HG02885 (cell line): ENCODE measurements around the gene C11orf54.
"Not testable (repeated sequence)": the region's sequence is repeated elsewhere in the genome, so short reads cannot be mapped to it uniquely, and the experiment has no call there.

Experiments
- ATAC-seq: cut with Tn5 transposase; IDR thresholded peaks from one replicate; pipeline ENCODE4 v1.9.1; 2021; ENCODE audit warnings: mild to moderate bottlenecking; ENCODE audit not compliant: unreplicated experiment, poor library complexity

Gene C11orf54

GRCh38 chr11:93733474-93733873, 8.0 kb upstream of the C11orf54 start:
- ATAC-seq: no peak

DNA sequence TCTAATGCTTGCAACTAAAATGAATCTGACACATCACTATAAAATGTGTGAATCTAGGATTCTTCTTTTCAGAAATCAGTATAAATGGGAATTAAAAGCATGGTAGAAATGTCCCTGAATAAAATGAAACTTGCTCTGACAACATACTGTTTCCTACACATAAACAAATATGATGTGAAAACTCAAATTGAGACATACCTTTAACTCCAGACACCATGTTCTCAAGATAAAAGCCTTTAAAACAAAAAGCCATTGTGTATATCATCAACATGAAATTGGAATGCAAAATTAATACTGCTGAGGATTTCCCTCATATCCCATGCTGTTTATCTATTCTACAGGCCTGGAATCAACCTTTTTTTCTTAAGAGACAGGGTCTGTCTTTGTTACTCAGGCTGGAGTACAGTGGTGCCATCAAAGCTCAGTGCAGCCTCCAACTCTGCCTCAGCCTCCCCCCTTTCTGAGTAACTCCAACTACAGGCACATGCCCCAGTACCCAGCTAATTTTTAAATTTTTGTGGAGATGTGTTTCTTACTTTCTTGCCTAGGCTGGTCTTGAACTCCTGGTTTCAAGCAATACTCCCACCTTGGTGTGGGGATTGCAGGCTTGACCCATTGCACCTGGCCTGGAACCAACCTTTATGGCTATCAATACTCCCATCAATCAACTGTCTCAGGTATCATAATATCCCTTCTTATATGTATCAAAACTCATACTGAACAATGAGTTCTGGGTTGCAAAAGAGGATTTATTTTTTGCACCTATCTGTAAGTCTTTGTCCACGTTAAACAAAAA, 6.8 kb upstream of the C11orf54 start:
- no peak for ATAC-seq

- no peak for ATAC-seq
These were observed 5.8 kb upstream of the C11orf54 start for GRCh38 chr11:93735627-93736026.

DNA sequence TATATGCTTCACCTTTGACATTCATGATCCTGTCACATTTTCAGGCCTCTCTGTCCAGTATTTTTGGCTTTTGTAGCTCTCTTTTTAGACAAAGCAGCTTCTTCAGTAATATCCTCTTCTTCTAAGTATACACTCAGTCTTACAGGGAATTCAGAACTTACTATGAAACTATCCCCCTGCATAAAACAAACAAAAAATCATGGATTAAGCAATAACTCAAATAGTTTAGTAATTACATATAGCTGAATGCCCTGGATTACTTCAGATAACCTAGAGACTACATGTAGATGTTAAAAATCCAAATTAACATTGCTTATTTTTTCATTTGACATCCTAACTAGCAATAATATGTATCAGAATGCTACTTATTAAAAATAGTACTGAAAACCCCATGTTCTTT, 5.3 kb upstream of the C11orf54 start:
- ATAC-seq: no peak

- no peak for ATAC-seq
These were observed 3.4 kb upstream of the C11orf54 start for GRCh38 chr11:93737904-93738612.

- no peak for ATAC-seq
These were observed 2.8 kb upstream of the C11orf54 start for GRCh38 chr11:93738647-93739081.

GRCh38 chr11:93740031-93740729, 1.3 kb upstream of the C11orf54 start:
- peak; percentile 17 for ATAC-seq

- peak; percentile 34 for ATAC-seq
These were observed 760 bp upstream of the C11orf54 start for GRCh38 chr11:93740730-93741093.

GRCh38 chr11:93741882-93742226, 382 bp downstream of the C11orf54 start:
- ATAC-seq: peak; percentile 20

DNA sequence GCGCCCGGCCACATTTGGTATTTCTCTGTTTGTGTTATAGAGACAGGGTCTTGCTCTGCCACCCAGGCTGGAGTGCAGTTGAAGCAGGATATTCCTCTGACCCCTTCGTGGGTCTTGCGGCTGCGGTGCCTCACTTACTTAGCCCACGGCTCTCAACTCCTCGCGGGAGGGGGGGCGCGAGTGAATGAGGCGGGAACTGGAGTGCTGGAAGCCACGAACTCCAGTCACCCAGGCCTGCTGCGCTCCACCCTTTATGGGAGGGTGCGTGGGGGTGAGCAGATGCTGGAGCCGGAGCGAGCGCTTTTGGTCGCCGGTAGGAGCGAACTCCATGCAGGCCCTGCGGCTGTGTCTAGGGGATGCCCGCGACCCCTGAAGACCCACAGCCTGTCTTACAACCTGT, 1.8 kb downstream of the C11orf54 start:
- no peak for ATAC-seq

GRCh38 chr11:93744669-93745004, 3.2 kb downstream of the C11orf54 start:
- ATAC-seq: no peak

- not testable (repeated sequence) for ATAC-seq
These were observed 3.7 kb downstream of the C11orf54 start for GRCh38 chr11:93745005-93745755.

DNA sequence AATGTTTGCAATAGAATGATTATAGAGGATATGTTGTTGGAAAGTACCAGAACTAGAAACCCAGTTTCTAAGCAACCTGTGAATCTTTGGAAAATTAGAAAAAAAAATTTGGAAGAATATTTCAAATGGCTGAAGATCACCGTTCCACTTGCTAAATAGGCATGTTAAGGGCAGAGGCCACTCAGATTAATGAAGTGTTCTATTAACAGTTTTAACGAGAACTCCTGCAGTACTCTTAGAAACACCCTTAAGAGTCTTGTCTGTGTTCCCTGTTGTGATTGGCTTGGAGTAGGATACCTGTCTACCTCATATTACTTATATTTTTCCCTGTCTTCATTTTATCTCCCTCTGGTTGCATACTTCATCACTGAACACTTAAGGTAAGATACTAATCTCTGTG, 4.6 kb downstream of the C11orf54 start:
- ATAC-seq: no peak

DNA sequence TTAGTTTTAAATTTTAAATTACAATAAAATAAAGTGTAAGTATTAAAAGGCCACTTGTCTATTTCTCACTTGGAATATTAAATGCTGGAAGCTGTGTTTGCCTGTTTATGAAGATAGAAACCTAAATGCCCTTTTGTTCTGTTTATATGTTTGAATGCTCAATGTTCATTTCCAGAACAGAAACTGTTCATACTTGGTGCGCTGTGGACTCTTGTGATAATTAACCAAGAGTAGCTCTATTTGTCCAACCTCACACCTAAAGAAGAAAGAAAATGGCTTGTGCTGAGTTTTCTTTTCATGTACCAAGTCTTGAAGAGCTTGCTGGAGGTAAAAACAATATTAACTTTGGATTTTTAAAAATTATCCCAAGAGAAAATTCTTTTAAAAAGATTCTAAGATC, 5.7 kb downstream of the C11orf54 start:
- peak; percentile 47 for ATAC-seq

GRCh38 chr11:93751001-93751400, 9.5 kb downstream of the C11orf54 start:
- no peak for ATAC-seq

GRCh38 chr11:93753241-93753640, 11.8 kb downstream of the C11orf54 start:
- no peak for ATAC-seq

DNA sequence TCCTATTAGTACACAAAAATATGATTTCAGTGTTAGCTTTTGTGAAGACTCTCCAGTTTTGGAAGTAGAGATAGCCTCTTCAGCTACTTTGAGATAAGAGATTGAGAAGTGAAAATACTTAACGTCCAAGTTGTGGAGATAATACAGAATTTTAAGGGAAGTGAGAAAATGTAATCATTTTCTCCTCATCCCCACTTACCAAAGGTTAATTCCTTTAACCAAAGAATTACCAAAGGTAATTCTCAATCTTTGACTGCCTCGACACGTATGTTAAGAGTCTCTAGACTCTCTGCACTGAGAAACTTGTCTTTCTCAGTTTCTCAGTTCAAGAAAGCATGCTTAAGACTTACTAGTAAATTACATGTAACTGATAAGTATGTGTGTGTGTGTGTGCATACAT, 15.3 kb downstream of the C11orf54 start:
- peak; percentile 64 for ATAC-seq

DNA sequence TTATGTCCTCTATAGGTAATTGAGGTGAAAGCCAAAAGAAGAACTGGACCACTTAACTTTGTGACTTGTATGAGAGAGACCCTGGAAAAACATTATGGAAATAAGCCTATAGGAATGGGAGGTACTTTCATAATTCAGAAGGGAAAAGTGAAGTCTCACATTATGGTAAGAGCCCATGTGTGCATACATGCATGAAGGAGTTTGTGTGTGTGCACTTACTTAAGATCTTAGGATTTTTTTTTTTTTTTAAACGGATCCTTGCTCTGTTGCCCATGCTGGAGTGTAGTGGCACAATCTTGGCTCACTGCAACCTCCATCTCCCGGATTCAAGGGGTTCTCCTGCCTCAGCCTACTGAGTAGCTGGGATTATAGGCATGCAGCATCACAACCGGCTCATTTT, 15.8 kb downstream of the C11orf54 start:
- ATAC-seq: no peak

GRCh38 chr11:93757924-93758865, 16.7 kb downstream of the C11orf54 start:
- ATAC-seq: no peak

- ATAC-seq: not testable (repeated sequence)
These were observed 17.7 kb downstream of the C11orf54 start for GRCh38 chr11:93759123-93759522.
